HG03159 (cell line): ENCODE measurements around the gene KIF3B.
"Not testable (repeated sequence)": the region's sequence is repeated elsewhere in the genome, so short reads cannot be mapped to it uniquely, and the experiment has no call there.

Source experiments
- ATAC-seq: cut with Tn5 transposase; IDR thresholded peaks from one replicate; pipeline ENCODE4 v1.9.1; 2021; ENCODE audit warnings: mild to moderate bottlenecking, moderate library complexity; ENCODE audit not compliant: unreplicated experiment

The KIF3B gene

DNA sequence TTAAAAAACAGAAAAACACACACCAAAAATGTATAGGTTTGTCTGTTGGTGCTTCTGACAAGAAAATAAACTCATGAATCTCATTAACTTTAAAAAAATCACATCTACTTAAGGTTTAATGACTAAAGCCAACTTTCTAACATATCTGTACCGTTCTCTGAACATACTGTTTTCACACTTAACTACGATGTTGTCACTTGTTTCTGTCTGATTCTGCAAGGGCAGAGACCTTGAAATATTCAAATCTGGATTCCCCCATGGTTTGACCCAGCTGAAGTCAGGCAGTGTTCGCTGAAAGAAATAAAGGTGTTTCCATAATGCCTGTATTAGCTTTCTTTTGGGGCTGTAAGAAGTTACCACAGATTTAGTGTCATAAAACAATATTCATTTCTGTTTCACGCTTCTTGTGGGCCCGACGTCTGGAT lies 78.0 kb downstream of the KIF3B start:
- ATAC-seq: peak; percentile 33

DNA sequence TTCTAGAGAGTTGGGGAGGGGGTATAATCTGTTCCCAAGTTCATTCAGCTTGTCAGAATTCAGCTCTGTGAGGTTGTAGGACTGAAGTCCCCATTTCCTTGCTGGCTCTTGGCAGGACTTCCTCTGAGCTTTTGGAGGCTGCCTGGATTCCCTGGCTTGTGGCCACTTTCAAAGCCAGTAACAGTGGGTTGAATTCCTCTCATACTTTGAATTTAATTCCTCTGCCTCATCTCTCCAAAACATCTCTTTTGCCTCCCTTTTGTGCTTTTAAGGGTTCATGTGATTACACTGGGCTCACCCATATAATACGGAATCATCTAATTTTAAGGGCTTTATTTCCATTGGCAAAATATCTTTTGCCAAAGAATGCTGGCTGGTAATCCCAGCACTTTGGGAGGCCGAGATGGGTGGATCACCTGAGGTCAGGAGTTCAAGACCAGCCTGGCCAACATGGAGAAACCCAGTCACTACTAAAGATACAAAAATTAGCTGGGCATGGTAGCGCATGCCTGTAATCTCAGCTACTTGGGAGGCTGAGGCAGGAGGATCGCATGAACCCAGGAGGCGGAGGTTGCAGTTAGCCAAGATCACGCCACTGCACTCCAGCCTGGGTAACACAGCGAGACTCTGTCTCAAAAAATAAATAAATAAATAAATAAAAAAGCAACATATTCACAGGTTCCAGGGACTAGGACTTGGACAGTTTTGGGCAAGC lies 78.6 kb downstream of the KIF3B start:
- not testable (repeated sequence) for ATAC-seq

DNA sequence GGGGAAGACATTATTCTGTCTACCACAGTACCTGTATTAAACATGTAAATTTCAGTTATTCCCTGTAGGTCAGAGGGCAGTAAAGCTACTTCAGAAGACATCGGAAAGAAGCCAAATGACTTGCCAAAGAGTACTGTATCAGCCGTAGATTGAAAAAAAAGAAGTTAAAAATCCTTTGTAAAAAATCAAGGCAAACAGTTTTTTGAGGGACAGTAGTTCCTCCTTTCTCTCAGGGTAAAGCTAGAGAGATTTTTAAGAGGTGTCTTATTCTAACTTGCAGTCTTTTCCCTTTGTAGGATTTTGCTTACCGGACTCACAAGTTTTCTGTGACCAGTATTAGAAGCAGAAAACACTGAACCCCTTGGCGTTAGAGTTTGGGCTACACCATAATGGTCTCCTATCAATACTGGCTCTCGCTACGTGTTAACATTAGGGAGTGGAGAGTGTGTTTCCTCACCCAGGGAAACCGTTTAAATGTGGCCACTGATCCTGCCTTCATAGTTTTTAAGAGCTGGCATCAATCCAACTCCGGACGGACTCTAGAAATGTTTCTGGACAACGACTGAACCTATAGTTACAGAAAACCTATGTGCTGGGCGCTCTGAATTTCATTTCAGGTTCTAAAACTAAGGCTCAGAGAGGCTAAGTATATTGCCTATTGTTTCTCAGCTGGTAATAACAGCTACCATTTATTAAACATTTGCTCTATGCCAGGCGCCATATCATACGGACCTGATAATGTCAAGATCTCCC lies 79.3 kb downstream of the KIF3B start:
- ATAC-seq: no peak

DNA sequence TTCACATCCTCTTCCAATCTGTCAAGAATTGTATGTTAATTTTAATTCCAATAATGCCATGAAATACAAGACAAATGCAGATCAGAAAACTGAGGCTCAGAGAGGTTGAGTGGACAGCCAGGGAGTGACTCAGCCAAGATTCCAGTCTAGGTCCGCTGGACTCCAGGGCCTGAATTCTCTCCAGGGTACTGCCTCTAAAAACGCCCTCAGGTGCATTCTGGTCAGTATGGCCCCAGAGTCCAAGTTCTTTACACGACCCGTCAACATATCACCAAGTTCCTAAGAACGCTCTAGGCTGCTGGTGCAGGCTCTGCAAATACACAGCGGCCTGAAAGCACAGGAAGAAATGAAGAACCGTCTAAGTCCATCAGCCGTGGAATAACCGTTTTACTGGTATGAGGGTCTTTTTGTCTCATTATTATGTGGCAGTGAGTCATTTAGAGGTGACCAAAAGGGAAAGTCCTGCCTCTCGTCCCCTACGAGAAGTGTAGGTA lies 80.0 kb downstream of the KIF3B start:
- ATAC-seq: no peak

DNA sequence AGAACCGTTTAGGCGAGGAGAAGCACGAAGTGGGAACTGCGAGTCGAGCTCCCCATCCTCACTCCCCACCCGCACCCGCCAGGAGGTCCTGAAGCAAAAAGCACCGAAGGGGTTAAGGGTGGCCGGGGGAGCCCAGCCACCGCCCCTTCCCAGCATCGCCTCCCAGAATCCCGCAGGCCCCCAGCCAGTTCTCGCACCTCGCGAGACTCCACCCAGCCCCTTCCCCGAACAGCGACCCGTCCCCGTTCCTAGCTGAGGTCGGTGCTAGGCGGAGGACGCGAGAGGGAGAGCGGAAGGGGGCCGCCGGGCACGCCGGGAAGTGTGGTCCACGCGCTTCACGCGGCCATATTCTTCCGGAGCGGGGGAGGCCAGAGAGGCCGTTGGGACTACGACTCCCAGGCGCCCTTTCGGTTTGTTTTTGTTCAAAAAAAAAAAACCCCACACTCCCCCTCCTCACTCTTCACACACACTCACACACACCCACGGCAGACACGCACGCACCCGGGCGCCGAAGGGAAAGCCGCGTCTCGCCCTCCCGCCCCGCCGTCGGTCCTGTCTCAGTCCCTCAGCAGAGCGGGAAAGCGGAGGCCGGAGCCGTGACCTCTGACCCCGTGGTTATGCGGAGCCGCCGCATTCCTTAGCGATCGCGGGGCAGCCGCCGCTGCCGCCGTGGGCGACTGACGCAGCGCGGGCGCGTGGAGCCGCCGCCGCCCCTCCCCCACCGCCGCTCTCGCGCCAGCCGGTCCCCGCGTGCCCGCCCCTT lies 80.6 kb downstream of the KIF3B start, which contains the start of gene ASXL1:
Gene ASXL1 (plus strand): TSS at position 463 of the 763 bp plus-strand sequence. CDS start 445 bp downstream, outside the sequence.
- peak; percentile 63 for ATAC-seq

DNA sequence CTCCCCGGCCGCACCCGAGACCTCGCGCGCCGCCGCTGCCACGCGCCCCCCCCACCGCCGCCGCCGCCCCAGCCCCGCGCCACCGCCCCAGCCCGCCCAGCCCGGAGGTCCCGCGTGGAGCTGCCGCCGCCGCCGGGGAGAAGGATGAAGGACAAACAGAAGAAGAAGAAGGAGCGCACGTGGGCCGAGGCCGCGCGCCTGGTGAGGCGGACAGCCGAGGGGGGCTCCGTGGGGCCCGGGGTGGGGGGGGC lies 81.1 kb downstream of the KIF3B start:
- no peak for ATAC-seq

DNA sequence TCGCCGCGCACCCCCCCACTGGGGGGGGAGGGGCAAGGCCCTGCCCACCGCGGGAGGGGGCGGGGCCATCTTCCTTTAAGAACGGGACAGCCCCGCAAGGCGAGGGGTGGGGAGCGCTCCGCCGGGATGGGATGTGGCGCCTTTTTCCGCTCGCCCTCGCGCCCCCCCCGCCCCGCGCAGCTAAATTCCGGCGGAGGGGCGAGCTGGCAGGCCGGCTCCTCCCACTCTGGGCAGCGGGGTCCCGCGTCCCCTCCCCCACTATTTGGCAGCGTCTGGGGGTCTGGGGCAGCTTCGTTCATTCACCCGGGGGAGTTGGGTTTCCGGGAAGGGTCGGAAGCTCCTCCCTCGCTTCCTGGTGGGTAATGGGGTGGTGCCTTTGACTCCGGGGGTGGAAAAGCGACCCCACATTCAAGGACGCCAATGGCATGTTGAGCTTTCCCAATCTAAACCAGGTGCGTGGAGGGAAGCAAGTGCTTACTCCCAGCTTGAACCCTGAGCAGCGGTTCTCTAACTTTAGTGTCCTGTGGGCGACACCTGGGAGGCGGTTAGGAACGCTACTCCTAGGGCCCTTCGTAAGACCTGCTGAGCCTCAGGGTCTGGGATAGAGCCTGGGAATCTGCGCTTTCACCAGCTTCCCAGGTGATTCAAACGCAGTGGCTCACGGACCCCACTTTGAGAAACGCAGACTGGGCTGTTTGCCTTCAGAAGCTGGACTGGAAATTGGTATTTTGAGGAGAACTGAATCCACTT lies 81.6 kb downstream of the KIF3B start:
- ATAC-seq: peak; percentile 23

DNA sequence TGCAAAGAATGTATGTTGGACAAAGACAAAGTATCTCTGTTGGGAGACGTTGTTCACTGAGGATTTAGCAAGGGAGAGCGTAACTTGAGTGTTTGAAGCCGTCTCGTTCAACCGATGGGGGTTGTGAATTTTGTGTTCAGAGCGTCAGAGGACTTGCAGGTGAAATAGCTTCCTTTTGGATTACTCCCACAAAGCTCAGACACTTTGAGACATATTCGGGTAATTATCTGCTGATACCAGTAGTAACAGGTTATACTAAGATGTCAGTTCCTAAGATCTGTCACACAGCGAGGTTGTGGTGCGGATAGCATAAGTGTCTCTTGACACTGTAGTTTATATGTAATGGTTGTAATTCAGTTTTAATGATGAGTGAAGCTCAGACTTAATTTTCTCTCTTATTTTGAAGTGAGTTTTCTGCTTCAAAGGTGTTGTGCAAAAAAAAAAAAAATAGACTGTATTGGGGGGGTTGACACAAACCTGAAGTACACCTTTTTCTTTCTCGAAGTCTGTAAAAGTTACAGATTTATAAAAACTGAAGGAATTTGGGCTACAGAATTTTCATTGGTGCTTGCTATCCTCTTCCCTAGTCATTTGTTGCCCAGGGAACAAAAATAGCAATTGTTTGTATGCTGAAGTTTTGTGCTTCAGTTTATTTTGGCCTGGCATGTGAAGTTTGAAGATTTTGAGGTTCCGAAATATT lies 82.3 kb downstream of the KIF3B start:
- ATAC-seq: no peak

DNA sequence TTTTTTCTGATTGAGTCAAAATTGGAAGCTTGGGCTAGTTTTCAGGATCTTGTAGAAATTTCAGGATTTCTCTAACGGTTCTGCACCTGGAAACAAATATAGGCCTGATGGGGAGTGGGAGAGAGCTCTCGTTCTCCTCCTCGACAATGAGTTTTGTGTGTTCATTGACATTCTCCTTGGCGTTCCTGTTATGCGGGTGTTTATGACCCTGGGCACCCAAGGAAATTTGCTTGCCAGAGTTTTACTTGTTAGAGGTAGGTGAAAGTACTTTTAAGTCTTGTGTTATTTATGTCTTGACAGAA lies 82.8 kb downstream of the KIF3B start:
- ATAC-seq: no peak

DNA sequence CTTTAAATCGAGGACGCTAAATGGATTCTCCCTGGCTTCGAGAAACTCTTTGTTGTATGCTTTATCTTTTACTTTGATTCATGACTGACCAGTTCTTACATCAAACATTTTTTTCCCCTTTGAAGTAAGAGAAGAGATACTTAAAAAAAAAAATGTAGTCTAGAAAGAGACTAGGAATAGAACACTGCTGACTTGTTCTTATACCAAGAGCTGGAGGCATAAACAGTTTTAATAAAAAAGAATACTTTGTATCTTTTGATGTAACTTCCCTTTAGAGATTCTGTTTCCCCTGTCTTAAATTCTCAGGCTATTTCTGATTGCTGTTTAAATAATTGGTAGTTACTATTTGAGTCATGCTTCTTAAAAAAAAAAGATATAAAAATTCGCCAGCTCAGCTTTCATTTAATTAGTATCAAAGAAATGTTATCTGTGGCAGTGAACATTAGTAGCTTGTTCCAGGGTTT lies 85.5 kb downstream of the KIF3B start:
- no peak for ATAC-seq

DNA sequence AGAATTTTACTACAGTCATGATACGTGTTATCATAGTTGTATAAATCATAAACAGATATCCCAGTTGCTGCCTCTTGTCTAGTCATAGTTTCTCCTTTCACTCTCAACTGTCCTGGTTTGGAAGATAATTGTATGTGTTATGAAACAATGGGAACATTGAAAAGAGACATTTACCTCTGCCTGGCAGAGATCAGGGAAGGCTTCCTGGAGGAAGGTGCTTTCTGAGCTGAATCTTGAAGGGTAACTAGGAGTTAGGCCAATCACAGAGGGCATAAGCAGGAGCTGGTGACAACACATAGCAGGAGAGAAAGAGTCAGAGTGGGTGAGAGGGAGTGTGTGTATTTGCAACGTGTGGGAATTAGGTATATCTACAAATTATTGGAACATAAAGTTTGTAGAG lies 86.0 kb downstream of the KIF3B start:
- ATAC-seq: no peak

DNA sequence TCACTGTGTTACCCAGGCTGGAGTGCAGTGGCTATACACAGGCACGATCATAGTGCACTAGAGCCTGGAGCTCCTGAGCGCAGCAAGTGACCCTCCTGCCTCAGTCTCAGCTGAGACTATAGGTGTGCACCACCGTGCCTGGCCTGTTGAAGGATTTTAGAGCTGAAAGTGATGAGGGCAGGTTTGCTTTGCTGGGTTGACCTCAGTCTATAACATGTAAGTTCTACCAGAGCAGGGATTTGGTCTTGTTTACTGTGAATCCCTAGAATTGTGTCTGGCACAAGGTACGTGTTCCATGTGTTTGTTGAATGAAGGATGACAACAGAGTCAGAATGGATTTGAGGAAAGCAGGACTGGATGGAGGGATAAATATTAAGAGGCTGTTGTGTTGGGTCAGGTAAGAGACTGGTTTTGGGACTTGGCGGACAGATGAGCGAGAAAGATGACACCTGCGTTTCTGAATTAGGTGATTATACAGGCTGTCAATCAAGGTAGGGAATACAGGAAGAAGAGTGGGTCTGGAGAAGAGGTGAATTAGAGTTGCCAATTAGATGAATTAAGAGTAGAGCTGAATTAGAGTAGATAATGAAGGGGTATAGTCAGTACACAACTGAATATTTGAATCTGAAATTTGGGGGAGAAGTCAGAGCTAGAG lies 87.2 kb downstream of the KIF3B start:
- ATAC-seq: no peak

DNA sequence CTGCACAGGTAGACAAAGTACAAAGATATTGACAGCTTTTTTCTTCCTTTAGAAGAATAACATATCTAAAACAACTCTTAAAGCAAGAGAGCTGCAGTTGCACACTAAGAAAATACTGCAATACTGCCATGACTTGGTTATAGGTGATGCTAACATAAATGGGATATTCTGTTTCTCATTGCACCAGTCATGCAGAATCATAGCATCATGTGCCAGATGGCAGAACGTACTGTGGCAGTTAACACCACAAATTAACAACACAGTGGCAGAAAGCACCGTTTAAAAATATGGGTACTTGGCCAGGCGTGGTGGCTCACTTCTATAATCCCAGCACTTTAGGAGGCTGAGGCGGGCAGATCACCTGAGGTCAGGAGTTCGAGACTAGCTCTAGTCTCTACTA lies 88.1 kb downstream of the KIF3B start:
- ATAC-seq: no peak

DNA sequence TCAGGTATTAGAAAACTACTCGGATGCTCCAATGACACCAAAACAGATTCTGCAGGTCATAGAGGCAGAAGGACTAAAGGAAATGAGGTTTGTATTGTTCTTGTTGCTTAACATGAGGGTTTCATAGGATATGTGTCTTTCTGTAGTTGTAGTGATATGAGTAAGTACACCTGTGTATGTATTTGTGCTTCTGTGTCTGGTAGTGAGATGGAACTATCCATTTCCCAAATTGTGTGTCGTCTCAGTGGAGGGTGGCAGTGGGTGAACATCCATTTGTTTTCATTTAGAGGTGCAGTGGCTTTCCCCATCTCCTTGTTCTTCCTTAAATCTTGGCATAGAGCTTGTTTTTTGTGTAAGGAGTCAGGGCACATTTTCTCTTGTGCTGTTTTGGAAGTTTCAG lies 88.9 kb downstream of the KIF3B start:
- ATAC-seq: peak; percentile 62

DNA sequence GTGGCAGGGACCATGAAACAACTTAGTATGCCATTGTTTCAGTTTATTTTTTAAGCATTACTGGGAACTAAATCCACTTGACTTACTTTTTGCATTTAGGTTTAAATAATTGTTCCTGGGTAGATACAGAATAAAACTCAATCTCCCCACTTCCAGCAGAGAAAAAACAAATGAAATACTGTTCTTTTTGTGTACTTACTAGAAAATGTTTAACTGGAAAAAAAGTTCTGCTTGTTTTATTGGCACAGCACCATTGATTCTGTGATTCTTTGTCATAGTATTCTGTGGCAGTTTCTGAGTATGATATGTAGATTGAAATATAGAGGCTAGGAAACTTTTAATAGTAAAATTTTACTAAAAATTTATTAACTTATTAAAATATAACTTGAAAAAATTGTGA lies 90.9 kb downstream of the KIF3B start:
- ATAC-seq: no peak

DNA sequence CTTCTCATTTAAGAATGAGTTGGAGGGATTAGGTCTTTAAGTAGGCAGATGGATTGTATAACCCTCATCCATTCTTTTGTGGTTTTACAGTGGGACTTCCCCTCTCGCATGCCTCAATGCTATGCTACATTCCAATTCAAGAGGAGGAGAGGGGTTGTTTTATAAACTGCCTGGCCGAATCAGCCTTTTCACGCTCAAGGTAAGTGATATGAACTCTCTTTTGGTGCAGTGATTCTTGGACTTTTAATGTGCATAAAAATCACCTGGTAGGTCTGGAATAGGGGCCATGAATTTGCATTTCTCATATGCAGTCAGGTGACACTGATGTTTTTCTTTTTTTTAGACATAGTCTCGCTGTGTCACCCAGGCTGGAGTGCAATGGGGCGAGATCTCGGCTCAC lies 91.5 kb downstream of the KIF3B start:
- ATAC-seq: no peak

DNA sequence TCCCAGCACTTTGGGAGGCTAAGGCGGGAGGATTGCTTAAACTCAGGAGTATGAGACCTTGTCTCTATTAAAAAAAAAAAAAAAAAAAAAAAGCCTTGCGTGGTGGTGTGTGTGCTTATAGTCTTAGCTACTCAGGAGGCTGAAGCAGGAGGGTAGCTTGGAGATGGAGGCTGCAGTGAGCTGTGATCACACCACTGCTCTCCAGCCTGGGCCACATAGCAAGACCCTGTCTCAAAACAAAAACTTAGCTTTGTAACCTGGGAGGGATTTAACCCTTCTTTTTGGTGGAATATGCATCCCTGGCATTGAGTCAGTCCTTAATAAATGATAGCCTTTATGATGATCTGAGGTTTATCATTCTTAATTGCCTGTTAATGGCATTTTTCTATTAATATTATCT lies 93.4 kb downstream of the KIF3B start:
- ATAC-seq: no peak

DNA sequence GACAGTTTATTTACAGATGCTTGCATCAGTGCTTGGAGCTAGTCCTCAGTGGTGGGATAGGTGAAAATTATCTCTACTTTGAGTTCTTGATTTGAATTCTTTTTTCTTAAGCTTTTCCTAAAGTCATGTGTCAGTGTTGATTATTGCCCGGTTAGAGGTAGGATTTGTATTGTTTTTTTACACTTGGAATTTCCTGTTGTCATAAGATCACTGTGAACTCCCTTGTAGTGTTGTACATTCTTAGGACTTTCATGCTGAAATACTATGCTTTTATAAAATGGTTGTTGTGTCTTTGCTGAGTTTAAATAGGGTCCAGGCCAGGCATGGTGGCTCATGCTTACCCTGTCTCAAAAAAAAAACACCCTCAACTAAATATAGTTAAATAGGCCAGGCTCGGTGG lies 101.0 kb downstream of the KIF3B start:
- no peak for ATAC-seq

DNA sequence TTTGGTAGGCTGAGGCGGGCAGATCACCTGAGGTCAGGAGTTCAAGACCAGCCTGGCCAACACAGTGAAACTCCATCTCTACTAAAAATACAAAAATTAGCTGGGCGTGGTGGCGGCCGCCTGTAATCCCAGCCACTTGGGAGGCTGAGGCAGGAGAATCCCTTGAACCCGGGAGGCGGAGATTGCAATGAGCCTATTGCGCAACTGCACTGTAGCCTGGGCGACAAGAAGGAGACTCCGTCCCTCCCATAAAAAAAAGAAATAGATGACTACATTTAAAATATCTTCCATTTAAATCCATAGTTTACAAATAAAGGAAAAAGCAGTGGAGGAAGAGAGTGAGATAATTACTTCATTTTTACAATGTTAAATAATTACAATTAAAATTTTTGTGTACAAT lies 102.6 kb downstream of the KIF3B start:
- ATAC-seq: not testable (repeated sequence)

DNA sequence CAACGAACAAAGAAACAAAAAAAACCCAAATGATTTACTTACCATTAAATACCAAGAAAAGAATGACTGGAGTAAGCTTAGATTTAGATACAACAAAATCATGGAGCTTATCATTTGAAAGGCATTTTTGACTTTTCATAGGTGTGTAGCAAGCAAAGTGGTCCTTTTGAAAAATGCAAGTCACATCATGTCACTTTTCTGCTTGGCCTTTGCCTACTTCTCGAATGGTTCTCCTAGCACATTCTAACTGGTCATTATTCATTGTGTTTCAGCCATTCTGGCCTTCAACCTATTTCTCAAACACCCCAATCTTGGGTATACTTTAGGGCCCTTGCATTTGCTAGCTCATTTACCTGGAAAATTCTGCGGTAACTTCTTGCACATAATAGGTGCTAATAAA lies 103.3 kb downstream of the KIF3B start:
- no peak for ATAC-seq
